HepG2 (cell line): ENCODE results near the gene DPP6. TPM values are rescaled to one million over a fixed set of nuclear protein-coding genes. Genes with fewer than 3 reads are reported as not detected.

Source experiments
- ATAC-seq: fragments of 200-7000 bp; cut with Tn5 transposase; 3 replicates; pipeline ENCODE4 v1.9.1; 2020; ENCODE audit warnings: mild to moderate bottlenecking, moderate library complexity
- BruUV-seq: library from RNA; stranded (reverse); fragments of 400-500 nt; replicated peaks from 2 replicates; lab custom pipeline; 2021; lab: Mats Ljungman, UMichigan
- CTCF ChIA-PET: fragments of 300-600 bp; formaldehyde crosslinking; extraction: SDS; loops from one replicate; lab custom pipeline; 2021; ENCODE audit warnings: low total read pairs, inconsistent platforms, low intra/inter-chr PET ratio; lab: Yijun Ruan, JAX
- POLR2A ChIA-PET: fragments of 350-600 bp; sonication (Branson Sonifier 250); formaldehyde crosslinking; loops from one replicate; lab custom pipeline; 2020; ENCODE audit warnings: antibody characterized with exemption, inconsistent platforms; lab: Yijun Ruan, JAX
- DNase-seq: peaks from one replicate; pipeline ENCODE4 v3.0.0-alpha.2; 2015; ENCODE audit warnings: low spot score
- FAIRE-seq: peaks from 3 replicates; lab custom pipeline; 2011; peaks lifted over from hg19 to GRCh38; lab: Jason Lieb, UNC
- H2AFZ ChIP-seq: one replicate; pipeline ENCODE4 v1.6.1; 2011; ENCODE audit warnings: low read length, inconsistent platforms
- H3K27ac ChIP-seq: fragments of 300-600 bp; 3 replicates; pipeline ENCODE4 v1.8.0; 2011; ENCODE audit warnings: mixed run types, mild to moderate bottlenecking, mixed read lengths, low read length, inconsistent platforms; ENCODE audit not compliant: insufficient read depth; ENCODE audit errors: extremely low read length
- H3K27me3 ChIP-seq, 2 experiments: fragments of 200-600 bp in 1 of 2; 2 replicates in 1 of 2; 3 replicates in 1 of 2; pipeline versions ENCODE4 v1.6.0 to v1.8.0; 2011; ENCODE audit warnings: low read length in 2 of 2, mild to moderate bottlenecking in 2 of 2, moderate library complexity in 2 of 2, inconsistent platforms in 1 of 2; ENCODE audit not compliant: insufficient read depth in 2 of 2, control insufficient read depth in 1 of 2
- H3K36me3 ChIP-seq, 2 experiments: fragments of 200-600 bp in 1 of 2; replicated peaks in 1 of 2; 2 replicates in 1 of 2; 3 replicates in 1 of 2; pipeline versions ENCODE4 v1.5.1 to v1.8.0; 2011; ENCODE audit warnings: low read length in 2 of 2, inconsistent platforms in 1 of 2; ENCODE audit not compliant: insufficient read depth in 2 of 2, control insufficient read depth in 1 of 2
- H3K4me1 ChIP-seq: 2 replicates; pipeline ENCODE4 v1.5.1; 2012; ENCODE audit warnings: low read length, inconsistent platforms; ENCODE audit not compliant: insufficient read depth
- H3K4me2 ChIP-seq: 2 replicates; pipeline ENCODE4 v1.6.0; 2011; ENCODE audit warnings: low read depth, low read length, inconsistent platforms
- H3K4me3 ChIP-seq, 3 experiments: fragments of 200-600 bp in 1 of 3; sonication (generic), shearing (Covaris generic) in 1 of 3; replicated peaks in 1 of 3; 2 replicates each; pipeline ENCODE4 v1.5.1; 2011 to 2016; ENCODE audit warnings: low read length in 3 of 3, inconsistent platforms in 2 of 3, low read depth in 2 of 3, mild to moderate bottlenecking in 2 of 3, control low read depth in 1 of 3, mixed read lengths in 1 of 3; ENCODE audit not compliant: insufficient read depth in 1 of 3
- H3K79me2 ChIP-seq: one replicate; pipeline ENCODE4 v1.6.1; 2011; ENCODE audit warnings: low read length, inconsistent platforms; ENCODE audit not compliant: insufficient read depth
- H3K9ac ChIP-seq: 2 replicates; pipeline ENCODE4 v1.6.0; 2011; ENCODE audit warnings: mild to moderate bottlenecking, low read depth, low read length, inconsistent platforms; ENCODE audit not compliant: insufficient read depth
- H3K9me3 ChIP-seq: 2 replicates; pipeline ENCODE4 v1.5.1; 2012; ENCODE audit warnings: mild to moderate bottlenecking, low read length
- H4K20me1 ChIP-seq: 2 replicates; pipeline ENCODE4 v1.6.0; 2011; ENCODE audit warnings: inconsistent platforms, mild to moderate bottlenecking, low read length, moderate library complexity; ENCODE audit not compliant: insufficient read depth
- ATF7 ChIP-seq, 2 experiments: fragments of 450-650 bp in 1 of 2; sonication (generic) in 1 of 2; formaldehyde crosslinking in 1 of 2; IDR thresholded peaks; 2 replicates each; pipeline versions ENCODE4 v1.4.0 to v1.6.1; 2016 to 2020; ENCODE audit warnings: antibody characterized with exemption in 1 of 2, mild to moderate bottlenecking in 1 of 2, missing genetic modification reagents in 1 of 2
- EHMT2 ChIP-seq: fragments of 200-600 bp; sonication (generic); IDR thresholded peaks from 2 replicates; pipeline ENCODE4 v1.7.0; 2017; ENCODE audit warnings: antibody characterized with exemption, low read depth, low read length, borderline replicate concordance
- FOXP4 ChIP-seq: sonication (generic); formaldehyde crosslinking; IDR thresholded peaks from 2 replicates; pipeline ENCODE4 v1.4.0; 2020; ENCODE audit warnings: missing genetic modification reagents
- GPBP1L1 ChIP-seq: sonication (generic); formaldehyde crosslinking; IDR thresholded peaks from 2 replicates; pipeline ENCODE4 v1.5.0; 2020; ENCODE audit warnings: mild to moderate bottlenecking, missing genetic modification reagents
- MIER2 ChIP-seq: IDR thresholded peaks from 2 replicates; pipeline ENCODE4 v1.6.1; 2016; ENCODE audit warnings: missing biosample characterization, missing genetic modification reagents
- SAP130 ChIP-seq: IDR thresholded peaks from 2 replicates; pipeline ENCODE4 v1.6.1; 2016; ENCODE audit warnings: low read depth
- SMYD3 ChIP-seq: sonication (generic); formaldehyde crosslinking; IDR thresholded peaks from 2 replicates; pipeline ENCODE4 v1.8.1; 2023; ENCODE audit warnings: mild to moderate bottlenecking, missing genetic modification reagents
- WIZ ChIP-seq: sonication (generic); formaldehyde crosslinking; IDR thresholded peaks from 2 replicates; pipeline ENCODE4 v1.5.1; 2020; ENCODE audit warnings: mild to moderate bottlenecking, missing genetic modification reagents
- ZBTB3 ChIP-seq: sonication (generic); formaldehyde crosslinking; IDR thresholded peaks from 2 replicates; pipeline ENCODE4 v1.4.0; 2020; ENCODE audit warnings: low read depth, mild to moderate bottlenecking, moderate library complexity, missing genetic modification reagents, borderline replicate concordance
- ZFP36 ChIP-seq: fragments of 150-350 bp; IDR thresholded peaks from 2 replicates; pipeline ENCODE4 v1.6.1; 2018; ENCODE audit warnings: borderline replicate concordance, low read length, low read depth; ENCODE audit not compliant: partially characterized antibody
- ZNF367 ChIP-seq: sonication (generic); formaldehyde crosslinking; IDR thresholded peaks from 2 replicates; pipeline ENCODE4 v1.4.0; 2020; ENCODE audit warnings: missing genetic modification reagents, borderline replicate concordance
- ZNF7 ChIP-seq: IDR thresholded peaks from 2 replicates; pipeline ENCODE4 v1.6.1; 2016; ENCODE audit warnings: missing biosample characterization, missing genetic modification reagents
- WGBS: methylation state at CpG from one replicate; pipeline ENCODE4 v1.1.6; 2017; ENCODE audit warnings: low lambda C conversion rate; 5-methylcytosine and 5-hydroxymethylcytosine counted together
- in situ Hi-C: cut with HindIII; loops from 2 replicates; pipeline ENCODE4 v1.10.0; 2017; ENCODE audit warnings: low pct_unique_long_range_greater_than_20kb; ENCODE audit not compliant: extremely low pct_ligation_motif_present
- intact Hi-C: fragments of 100-400 bp; cut with micrococcal nuclease; formaldehyde crosslinking; loops from one replicate; pipeline ENCODE4 v1.10.0; 2022; ENCODE audit not compliant: unreplicated experiment
- polyA plus RNA-seq, 8 experiments: library from polyadenylated mRNA; depleted of rRNA in 3 of 8; stranded (reverse) in 7 of 8; unstranded in 1 of 8; fragments of >200 nt; fragmentation: Illumina TruSeq in 4 of 8; extraction: Trizol in 4 of 8; gene quantifications; 2 replicates each; pipeline versions ENCODE4 v1.2.1 to v1.2.3, GENCODE V29; 2011 to 2016; ENCODE audit warnings: low read depth in 4 of 8, missing spikeins in 1 of 8, mixed read lengths in 1 of 8; ENCODE audit not compliant: insufficient read depth in 1 of 8
- total RNA-seq, 5 experiments: library from RNA; depleted of rRNA; stranded (reverse); fragments of >200 nt; fragmentation: Illumina TruSeq; extraction: Trizol; gene quantifications; 2 replicates each; pipeline ENCODE4 v1.2.3, GENCODE V29; 2016; ENCODE audit warnings: low read depth in 1 of 5
- TF ChIP-seq, protein P1 (sequence below): sonication (generic); formaldehyde crosslinking; IDR thresholded peaks from 2 replicates; pipeline ENCODE4 v1.9.0; 2021; ENCODE audit warnings: missing genetic modification reagents, borderline replicate concordance
- TF ChIP-seq, protein P2 (sequence below): IDR thresholded peaks from 2 replicates; pipeline ENCODE4 v1.6.1; 2016

Gene DPP6
- total and polyA plus RNA-seq, 2 of the 13 experiments (the other 11 are each of a cell fraction or from before 2014, with no cell fraction given), result not detected

DNA sequence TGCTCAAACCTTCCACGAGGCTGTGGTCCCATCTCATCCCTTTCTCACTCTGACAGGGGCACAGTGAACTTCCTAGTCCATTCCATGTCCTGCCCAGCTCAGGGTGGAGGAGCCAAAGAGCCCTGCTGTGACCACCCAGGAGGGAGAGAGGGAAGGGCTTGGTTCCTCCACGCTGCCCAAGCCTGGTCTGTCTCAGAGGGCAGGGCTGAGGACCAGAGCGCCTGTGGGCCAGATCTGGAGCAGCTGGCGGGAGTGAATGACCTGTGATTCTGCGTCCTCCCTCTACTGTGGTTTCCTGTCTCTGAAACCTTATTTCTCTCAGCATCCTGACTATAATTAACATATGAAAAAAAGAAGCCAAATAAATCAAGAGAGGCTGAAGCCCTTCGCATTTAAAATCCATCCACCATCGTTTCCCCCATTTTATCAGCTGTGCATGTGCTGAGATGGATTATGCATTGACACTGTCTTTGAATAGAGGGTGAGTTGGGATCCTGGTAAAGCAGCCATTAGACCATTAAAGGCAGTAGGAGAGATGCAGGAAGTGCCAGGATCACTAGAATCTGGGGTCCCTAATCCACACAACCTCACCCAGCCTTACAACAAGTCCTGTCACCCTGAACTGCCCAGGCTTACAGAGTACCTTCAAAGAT is 165.6 kb downstream of the DPP6 start (continued):
- TF ChIP-seq ZFP36 (no peak), ZBTB3 (CRISPR knock-in tag) (no peak), FOXP4 (CRISPR knock-in tag) (no peak), GPBP1L1 (CRISPR knock-in tag) (no peak), ZNF7 (CRISPR knock-in tag) (no peak)
- TF ChIP-seq, protein P1, sequence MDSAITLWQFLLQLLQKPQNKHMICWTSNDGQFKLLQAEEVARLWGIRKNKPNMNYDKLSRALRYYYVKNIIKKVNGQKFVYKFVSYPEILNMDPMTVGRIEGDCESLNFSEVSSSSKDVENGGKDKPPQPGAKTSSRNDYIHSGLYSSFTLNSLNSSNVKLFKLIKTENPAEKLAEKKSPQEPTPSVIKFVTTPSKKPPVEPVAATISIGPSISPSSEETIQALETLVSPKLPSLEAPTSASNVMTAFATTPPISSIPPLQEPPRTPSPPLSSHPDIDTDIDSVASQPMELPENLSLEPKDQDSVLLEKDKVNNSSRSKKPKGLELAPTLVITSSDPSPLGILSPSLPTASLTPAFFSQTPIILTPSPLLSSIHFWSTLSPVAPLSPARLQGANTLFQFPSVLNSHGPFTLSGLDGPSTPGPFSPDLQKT (CRISPR knock-in tag), result no peak
- TF ChIP-seq, all 625 proteins: peak for 0

GRCh38 chr7:154231732-154232131 is 179.5 kb downstream of the DPP6 start:
- ATAC-seq, result no peak
- ChIA-PET POLR2A (no interaction called here), CTCF (no interaction called here)
- H3K4me2 ChIP-seq, result no peak overlapping the region
- H3K9ac ChIP-seq, result no peak overlapping the region
- intact Hi-C loops (no loop called here), in situ Hi-C loops (no loop called here)
- no TSS peak for BruUV-seq
- H4K20me1 ChIP-seq, result no peaks in the 10 kb centered on the region
- no peak overlapping the region for H3K4me3 ChIP-seq
- no peaks in the 10 kb centered on the region for H3K36me3 ChIP-seq
- H3K27ac ChIP-seq, result no peak overlapping the region
- no peak overlapping the region for H2AFZ ChIP-seq
- 0% methylated on average over 5 of the region's 6 CpGs for WGBS
- no peak for DNase-seq
- H3K27me3 ChIP-seq, result no peaks in the 10 kb centered on the region
- H3K9me3 ChIP-seq, result peaks cover 28% of the 10 kb centered on the region; the same call in 1 of the 2 replicates
- H3K4me1 ChIP-seq, result no peaks in the 10 kb centered on the region
- FAIRE-seq, result no peak
- no peaks in the 10 kb centered on the region for H3K79me2 ChIP-seq
- TF ChIP-seq SMYD3 (CRISPR knock-in tag) (no peak), MIER2 (CRISPR knock-in tag) (peak; percentile 96), SAP130 (CRISPR knock-in tag) (no peak), EHMT2 (peak; percentile 78; the same call in 1 of the 2 replicates), WIZ (CRISPR knock-in tag) (peak; percentile 61; the same call in 1 of the 2 replicates), ATF7 (IDR thresholded peaks at IDR 0.05) (no peak), ATF7 (CRISPR knock-in tag; IDR thresholded peaks at IDR 0.05) (no peak), ZNF367 (CRISPR knock-in tag) (no peak)
- TF ChIP-seq, protein P2, sequence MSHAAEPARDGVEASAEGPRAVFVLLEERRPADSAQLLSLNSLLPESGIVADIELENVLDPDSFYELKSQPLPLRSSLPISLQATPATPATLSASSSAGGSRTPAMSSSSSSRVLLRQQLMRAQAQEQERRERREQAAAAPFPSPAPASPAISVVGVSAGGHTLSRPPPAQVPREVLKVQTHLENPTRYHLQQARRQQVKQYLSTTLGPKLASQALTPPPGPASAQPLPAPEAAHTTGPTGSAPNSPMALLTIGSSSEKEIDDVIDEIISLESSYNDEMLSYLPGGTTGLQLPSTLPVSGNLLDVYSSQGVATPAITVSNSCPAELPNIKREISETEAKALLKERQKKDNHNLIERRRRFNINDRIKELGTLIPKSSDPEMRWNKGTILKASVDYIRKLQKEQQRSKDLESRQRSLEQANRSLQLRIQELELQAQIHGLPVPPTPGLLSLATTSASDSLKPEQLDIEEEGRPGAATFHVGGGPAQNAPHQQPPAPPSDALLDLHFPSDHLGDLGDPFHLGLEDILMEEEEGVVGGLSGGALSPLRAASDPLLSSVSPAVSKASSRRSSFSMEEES (CRISPR knock-in tag), result no peak
